ENCODE results near the gene ODF2L. TPM values are rescaled to one million over a fixed set of nuclear protein-coding genes. Genes with fewer than 3 reads are reported as not detected.

Gene ODF2L
- 14.8 and 44.4 TPM in 2 replicates for total RNA-seq (2014; rRNA removed; shearing (Covaris generic))

- peak; percentile 86 for DNase-seq
- Histone ChIP-seq H3K27me3 (ENCODE audit: control insufficient read depth, insufficient read depth, low read length) (no peaks in the 10 kb centered on the region), H3K36me3 (replicated peaks; ENCODE audit: control insufficient read depth, insufficient read depth, low read length) (no peaks in the 10 kb centered on the region), H3K4me3 (ENCODE audit: insufficient read depth, low read depth, low read length) (peak within 1 kb of the TSS; percentile 85)
These were observed at the start of gene ODF2L for GRCh38 chr1:86395751-86396497. Gene ODF2L, minus strand, starts transcription at chr1:86396323. Its CDS starts 9,296 bp downstream, at chr1:86387027.

GRCh38 chr1:86445919-86446318 is 49.8 kb upstream of the ODF2L start:
- Histone ChIP-seq H3K36me3 (replicated peaks; ENCODE audit: control insufficient read depth, insufficient read depth, low read length) (no peaks in the 10 kb centered on the region), H3K27me3 (ENCODE audit: control insufficient read depth, insufficient read depth, low read length) (no peaks in the 10 kb centered on the region), H3K4me3 (ENCODE audit: insufficient read depth, low read depth, low read length) (no peak overlapping the region)
- no peak for DNase-seq

DNA sequence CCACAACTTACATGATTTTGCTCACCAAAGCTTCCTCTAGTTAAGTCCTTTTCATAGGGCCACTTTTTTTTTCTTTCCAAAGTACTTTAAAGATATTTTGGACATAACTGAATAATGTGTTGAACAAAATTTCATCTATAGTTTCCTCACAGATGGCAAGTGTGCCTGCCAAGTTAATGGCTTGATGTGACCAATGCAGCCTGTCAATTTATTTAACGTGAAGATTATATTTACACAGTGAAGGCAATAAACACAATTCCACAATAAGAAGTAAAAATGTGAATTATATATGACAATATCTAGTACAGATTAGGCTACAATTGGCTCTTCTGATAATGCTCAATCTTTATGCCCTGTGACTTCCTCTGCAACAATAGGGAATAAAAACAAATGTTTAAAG is 45.9 kb upstream of the ODF2L start:
- H3K4me3 ChIP-seq (ENCODE audit: insufficient read depth, low read depth, low read length): no peak overlapping the region
- H3K36me3 ChIP-seq (replicated peaks; ENCODE audit: control insufficient read depth, insufficient read depth, low read length): no peaks in the 10 kb centered on the region
- DNase-seq: no peak
- no peaks in the 10 kb centered on the region for H3K27me3 ChIP-seq (ENCODE audit: control insufficient read depth, insufficient read depth, low read length)

- Histone ChIP-seq H3K36me3 (replicated peaks; ENCODE audit: control insufficient read depth, insufficient read depth, low read length) (no peaks in the 10 kb centered on the region), H3K27me3 (ENCODE audit: control insufficient read depth, insufficient read depth, low read length) (no peaks in the 10 kb centered on the region), H3K4me3 (ENCODE audit: insufficient read depth, low read depth, low read length) (no peak overlapping the region)
- no peak for DNase-seq
These were observed 45.5 kb upstream of the ODF2L start for GRCh38 chr1:86441581-86441980.

DNA sequence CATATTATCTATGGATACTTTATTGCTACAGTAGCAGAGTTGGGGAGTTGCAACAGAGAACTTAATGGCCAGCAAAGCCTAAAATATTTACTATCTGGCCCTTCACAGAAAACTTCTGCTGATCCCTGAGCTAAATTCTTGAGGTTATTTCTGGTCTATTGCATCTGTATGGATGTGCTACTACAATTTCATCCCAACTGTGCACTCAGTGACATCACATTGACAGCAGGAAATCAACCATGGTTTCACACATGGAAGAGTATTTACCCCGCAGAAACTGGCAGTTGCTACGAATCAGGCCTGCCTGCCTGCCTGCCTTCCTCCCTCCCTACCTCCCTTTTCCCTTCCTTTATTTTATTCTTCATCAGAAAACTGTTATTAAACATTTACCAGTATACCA is 39.9 kb upstream of the ODF2L start:
- no peaks in the 10 kb centered on the region for H3K27me3 ChIP-seq (ENCODE audit: control insufficient read depth, insufficient read depth, low read length)
- no peak for DNase-seq
- no peaks in the 10 kb centered on the region for H3K36me3 ChIP-seq (replicated peaks; ENCODE audit: control insufficient read depth, insufficient read depth, low read length)
- no peak overlapping the region for H3K4me3 ChIP-seq (ENCODE audit: insufficient read depth, low read depth, low read length)

GRCh38 chr1:86435327-86435726 is 39.2 kb upstream of the ODF2L start:
- Histone ChIP-seq H3K36me3 (replicated peaks; ENCODE audit: control insufficient read depth, insufficient read depth, low read length) (no peaks in the 10 kb centered on the region), H3K4me3 (ENCODE audit: insufficient read depth, low read depth, low read length) (no peak overlapping the region), H3K27me3 (ENCODE audit: control insufficient read depth, insufficient read depth, low read length) (no peaks in the 10 kb centered on the region)
- DNase-seq: no peak

DNA sequence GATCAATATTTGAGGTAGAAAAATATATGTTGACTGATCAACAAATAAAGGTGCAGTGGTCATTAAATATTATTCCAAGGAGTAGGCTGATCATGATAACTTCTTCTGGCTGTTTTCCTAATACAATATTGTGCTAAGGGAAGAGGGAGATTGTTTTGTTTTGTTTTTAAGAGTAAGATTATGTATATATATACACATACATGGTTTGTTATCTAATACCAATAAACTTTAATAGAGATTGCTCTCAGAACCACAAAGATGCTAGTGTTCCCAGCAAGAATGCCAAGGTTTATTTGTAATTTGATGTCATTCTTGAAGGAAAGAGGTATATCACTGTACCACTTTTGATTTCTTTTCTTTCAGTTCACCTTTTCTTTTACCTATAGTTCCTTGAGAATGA is 37.9 kb upstream of the ODF2L start:
- no peaks in the 10 kb centered on the region for H3K36me3 ChIP-seq (replicated peaks; ENCODE audit: control insufficient read depth, insufficient read depth, low read length)
- no peaks in the 10 kb centered on the region for H3K27me3 ChIP-seq (ENCODE audit: control insufficient read depth, insufficient read depth, low read length)
- no peak overlapping the region for H3K4me3 ChIP-seq (ENCODE audit: insufficient read depth, low read depth, low read length)

DNA sequence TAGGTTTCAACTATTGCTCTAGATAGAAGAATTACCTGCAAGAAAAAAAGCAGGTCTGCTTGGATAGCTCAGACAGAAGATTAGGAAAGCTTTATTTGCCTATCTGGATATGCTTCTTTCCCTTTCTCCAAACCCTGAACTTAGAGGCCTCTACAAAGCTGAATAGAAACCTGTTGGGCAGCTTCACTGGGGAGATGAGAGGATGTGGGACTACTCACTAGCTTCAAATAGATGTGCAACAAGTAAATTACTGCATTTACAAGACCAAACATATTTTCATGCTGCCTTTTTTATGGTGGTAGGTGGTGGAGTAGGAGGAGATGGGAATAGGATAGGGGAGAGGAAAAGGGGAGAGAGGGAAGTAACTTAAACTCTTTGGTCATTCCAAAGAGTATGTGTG is 34.3 kb upstream of the ODF2L start:
- Histone ChIP-seq H3K36me3 (replicated peaks; ENCODE audit: control insufficient read depth, insufficient read depth, low read length) (no peaks in the 10 kb centered on the region), H3K4me3 (ENCODE audit: insufficient read depth, low read depth, low read length) (no peak overlapping the region), H3K27me3 (ENCODE audit: control insufficient read depth, insufficient read depth, low read length) (no peaks in the 10 kb centered on the region)
- DNase-seq: no peak

More for the DNA sequence above, 37.9 kb upstream of the ODF2L start:
- DNase-seq: no peak

- Histone ChIP-seq H3K4me3 (ENCODE audit: insufficient read depth, low read depth, low read length) (no peak overlapping the region), H3K27me3 (ENCODE audit: control insufficient read depth, insufficient read depth, low read length) (no peaks in the 10 kb centered on the region), H3K36me3 (replicated peaks; ENCODE audit: control insufficient read depth, insufficient read depth, low read length) (no peaks in the 10 kb centered on the region)
- DNase-seq: no peak
These were observed 33.7 kb upstream of the ODF2L start for GRCh38 chr1:86429835-86430234.

GRCh38 chr1:86429122-86429725 is 33.1 kb upstream of the ODF2L start:
- Histone ChIP-seq H3K27me3 (ENCODE audit: control insufficient read depth, insufficient read depth, low read length) (no peaks in the 10 kb centered on the region), H3K36me3 (replicated peaks; ENCODE audit: control insufficient read depth, insufficient read depth, low read length) (no peaks in the 10 kb centered on the region), H3K4me3 (ENCODE audit: insufficient read depth, low read depth, low read length) (no peak overlapping the region)
- no peak for DNase-seq

DNA sequence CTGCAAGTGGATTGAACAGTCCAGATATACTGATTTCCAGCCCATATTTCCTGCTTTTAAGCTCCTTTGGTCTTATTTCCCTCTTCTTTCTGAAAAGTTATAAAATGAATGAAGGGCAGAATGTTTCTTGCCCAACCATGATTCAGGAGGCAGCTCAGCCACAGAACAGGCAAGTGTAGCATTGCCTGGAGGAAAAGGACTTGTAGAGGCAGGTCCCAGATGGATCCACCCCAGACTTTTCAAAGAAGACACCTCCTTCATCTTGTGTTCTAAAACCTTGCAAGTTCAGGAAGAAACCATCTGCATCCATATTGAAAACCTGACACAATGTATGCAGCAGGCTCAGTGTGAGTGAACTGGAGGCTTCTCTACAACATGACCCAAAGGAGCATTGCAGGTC is 27.8 kb upstream of the ODF2L start, which contains the start of gene CLCA2:
Gene CLCA2, plus strand, starts transcription at position 299 of the 400 bp plus-strand sequence. Its CDS starts 77 bp downstream, at position 376.
- H3K27me3 ChIP-seq (ENCODE audit: control insufficient read depth, insufficient read depth, low read length): no peaks in the 10 kb centered on the region
- no peaks in the 10 kb centered on the region for H3K36me3 ChIP-seq (replicated peaks; ENCODE audit: control insufficient read depth, insufficient read depth, low read length)
- no peak for DNase-seq
- H3K4me3 ChIP-seq (ENCODE audit: insufficient read depth, low read depth, low read length): no peak within 1 kb of the TSS

- Histone ChIP-seq H3K27me3 (ENCODE audit: control insufficient read depth, insufficient read depth, low read length) (no peaks in the 10 kb centered on the region), H3K4me3 (ENCODE audit: insufficient read depth, low read depth, low read length) (no peak overlapping the region), H3K36me3 (replicated peaks; ENCODE audit: control insufficient read depth, insufficient read depth, low read length) (no peaks in the 10 kb centered on the region)
- no peak for DNase-seq
These were observed 27.4 kb upstream of the ODF2L start for GRCh38 chr1:86423473-86423872.

DNA sequence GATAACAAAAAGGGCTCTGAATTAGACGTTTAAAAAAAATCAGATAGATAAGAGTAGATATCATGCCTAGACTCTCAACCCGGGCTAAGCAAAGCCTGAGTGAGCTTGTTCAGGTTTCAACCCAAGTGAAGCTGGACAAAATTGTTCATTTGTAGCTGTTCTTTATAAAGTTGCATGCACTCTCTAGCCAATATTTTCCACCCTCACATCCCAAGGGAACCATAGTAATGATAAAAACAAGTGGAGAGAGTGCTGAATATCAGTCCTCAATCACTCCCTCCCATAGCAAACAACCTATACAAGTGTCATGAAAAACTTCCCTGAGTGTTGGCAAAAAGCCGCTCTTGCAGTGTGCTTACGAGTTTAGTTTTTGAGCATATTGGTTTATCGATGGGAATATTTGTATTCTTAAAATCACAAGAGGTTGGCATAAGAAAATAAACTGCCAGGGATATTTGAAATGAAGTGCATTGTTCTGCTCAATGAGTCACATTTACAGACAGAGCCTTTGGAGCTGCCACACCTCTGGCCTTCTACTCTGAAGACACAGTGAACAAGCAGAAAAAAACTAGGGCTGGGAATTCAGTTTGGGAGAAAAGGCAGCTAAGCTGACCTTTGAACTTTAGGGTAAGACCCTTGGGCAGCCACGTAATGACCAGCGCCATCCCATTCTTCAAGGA is 25.6 kb upstream of the ODF2L start:
- H3K36me3 ChIP-seq (replicated peaks; ENCODE audit: control insufficient read depth, insufficient read depth, low read length): no peaks in the 10 kb centered on the region
- H3K4me3 ChIP-seq (ENCODE audit: insufficient read depth, low read depth, low read length): no peak overlapping the region
- DNase-seq: no peak
- no peaks in the 10 kb centered on the region for H3K27me3 ChIP-seq (ENCODE audit: control insufficient read depth, insufficient read depth, low read length)

DNA sequence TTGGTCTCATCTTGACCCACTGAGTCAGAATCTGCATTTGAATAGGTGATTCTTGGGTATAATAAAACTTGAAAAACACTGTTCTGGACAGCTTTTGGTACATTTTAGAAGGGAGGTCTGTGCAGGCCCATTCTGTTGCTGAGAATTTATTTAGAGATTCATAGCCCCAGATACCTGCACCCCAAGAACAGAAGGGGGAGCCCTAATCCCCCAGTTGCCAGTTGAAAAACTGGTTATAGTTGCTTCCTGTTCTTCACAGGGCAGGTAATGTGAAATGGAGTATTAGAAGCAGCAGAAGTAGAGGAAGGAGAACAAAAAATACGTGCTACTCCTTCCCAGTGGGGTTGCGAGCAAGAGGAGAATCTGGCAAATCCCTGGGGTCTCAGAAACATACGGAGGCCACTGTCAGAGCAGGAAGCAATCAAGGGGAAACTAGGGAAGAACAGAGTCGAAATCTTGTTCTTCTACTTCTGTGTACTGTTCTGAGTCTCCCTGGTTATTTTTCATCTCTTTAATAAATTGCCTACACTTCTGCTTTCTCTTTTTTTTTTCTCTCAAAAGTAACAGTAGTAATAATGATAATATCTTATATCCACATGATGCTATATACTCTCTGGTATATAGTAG is 23.3 kb upstream of the ODF2L start:
- H3K27me3 ChIP-seq (ENCODE audit: control insufficient read depth, insufficient read depth, low read length): no peaks in the 10 kb centered on the region
- H3K36me3 ChIP-seq (replicated peaks; ENCODE audit: control insufficient read depth, insufficient read depth, low read length): no peaks in the 10 kb centered on the region
- peak; percentile 47 for DNase-seq
- H3K4me3 ChIP-seq (ENCODE audit: insufficient read depth, low read depth, low read length): no peak overlapping the region
